NCI-H2107 treated with DMSO at 0.1 percent for 48 hours (cell line): Measurements from ENCODE around the gene CCDC92B.
"Not testable (repeated sequence)": the region's sequence is repeated elsewhere in the genome, so short reads cannot be mapped to it uniquely, and the experiment has no call there.

Source experiments
- DNase-seq: peaks from one replicate; lab custom pipeline; 2025; ENCODE audit not compliant: unreplicated experiment; lab: John Stamatoyannopoulos, UW

Gene CCDC92B

GRCh38 chr17:2749058-2749783 lies at the start of gene CCDC92B:
CCDC92B (minus strand) TSS chr17:2749652; CDS start chr17:2735145, 14,507 bp downstream.
- DNase-seq = no peak

GRCh38 chr17:2798678-2799077 lies 49.2 kb upstream of the CCDC92B start:
- DNase-seq = no peak

- no peak for DNase-seq
Observed at GRCh38 chr17:2798188-2798587, 48.7 kb upstream of the CCDC92B start.

- DNase-seq = no peak
Observed at GRCh38 chr17:2797637-2798036, 48.2 kb upstream of the CCDC92B start.

GRCh38 chr17:2797226-2797625 lies 47.8 kb upstream of the CCDC92B start:
- no peak for DNase-seq

- no peak for DNase-seq
Observed at GRCh38 chr17:2796164-2797125, 47.0 kb upstream of the CCDC92B start, which contains the start of gene RAP1GAP2. RAP1GAP2 (plus strand) TSS chr17:2796438; CDS start chr17:2796528, 90 bp downstream.

GRCh38 chr17:2795441-2796163 lies 46.1 kb upstream of the CCDC92B start:
- no peak for DNase-seq

- DNase-seq = no peak
Observed at GRCh38 chr17:2794111-2794803, 44.8 kb upstream of the CCDC92B start.

- no peak for DNase-seq
Observed at GRCh38 chr17:2792366-2793169, 43.1 kb upstream of the CCDC92B start.

- no peak for DNase-seq
Observed at GRCh38 chr17:2789700-2790099, 40.2 kb upstream of the CCDC92B start.

- DNase-seq = peak; percentile 60
Observed at GRCh38 chr17:2786176-2786881, 36.9 kb upstream of the CCDC92B start.

GRCh38 chr17:2785376-2785775 lies 35.9 kb upstream of the CCDC92B start:
- not testable (repeated sequence) for DNase-seq

- DNase-seq = no peak
Observed at GRCh38 chr17:2784864-2785263, 35.4 kb upstream of the CCDC92B start.

- no peak for DNase-seq
Observed at GRCh38 chr17:2783310-2784030, 34.0 kb upstream of the CCDC92B start.

- DNase-seq = no peak
Observed at GRCh38 chr17:2782055-2782454, 32.6 kb upstream of the CCDC92B start.

- not testable (repeated sequence) for DNase-seq
Observed at GRCh38 chr17:2781598-2781997, 32.1 kb upstream of the CCDC92B start.

GRCh38 chr17:2780931-2781454 lies 31.5 kb upstream of the CCDC92B start:
- no peak for DNase-seq

- DNase-seq = no peak
Observed at GRCh38 chr17:2780256-2780655, 30.8 kb upstream of the CCDC92B start.
